Measurements from ENCODE around the gene CYTH1.

CYTH1 gene

DNA sequence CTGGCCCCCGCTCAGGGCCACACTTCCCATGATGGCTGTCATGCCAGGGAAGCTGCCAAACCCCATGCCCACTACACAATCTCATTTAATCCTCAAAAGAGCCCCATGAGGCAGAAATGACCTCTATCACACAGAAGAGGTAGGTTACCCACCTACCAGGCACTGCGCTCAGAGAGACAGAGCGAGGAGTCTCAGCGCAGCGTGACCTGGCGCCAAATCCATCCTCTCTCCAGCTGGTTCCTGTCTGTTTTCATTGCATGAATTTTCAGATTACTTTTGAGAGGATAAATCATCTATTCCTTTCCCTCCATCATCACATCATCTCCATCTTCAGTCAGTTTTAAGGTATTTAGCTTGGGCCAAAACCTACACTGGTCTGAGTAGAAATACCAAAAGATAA, 103.4 kb downstream of the CYTH1 start:
- H3K27me3 ChIP-seq (ENCODE audit: insufficient read depth, low read depth): no peaks in the 10 kb centered on the region
- TF ChIP-seq CTCF (conservative IDR thresholded peaks at IDR 0.05; ENCODE audit: low read depth, low read length): no peak
- no peaks in the 10 kb centered on the region for H4K20me1 ChIP-seq (ENCODE audit: insufficient read depth)
- no peak overlapping the region for H3K4me3 ChIP-seq (IDR thresholded peaks at IDR 0.05; ENCODE audit: insufficient read depth, low read depth, low read length)
- no peak overlapping the region for H3K4me2 ChIP-seq
- H3K4me1 ChIP-seq (ENCODE audit: low read depth, poor library complexity, severe bottlenecking): no peaks in the 10 kb centered on the region
- H3K36me3 ChIP-seq (ENCODE audit: insufficient read depth): no peaks in the 10 kb centered on the region; the same call in 1 of the 2 replicates
- H3K79me2 ChIP-seq (ENCODE audit: insufficient read depth, low read depth): no peaks in the 10 kb centered on the region
- H3K9ac ChIP-seq: no peak overlapping the region
- no peak overlapping the region for H2AFZ ChIP-seq (ENCODE audit: low read depth)
- no peak overlapping the region for H3K27ac ChIP-seq

DNA sequence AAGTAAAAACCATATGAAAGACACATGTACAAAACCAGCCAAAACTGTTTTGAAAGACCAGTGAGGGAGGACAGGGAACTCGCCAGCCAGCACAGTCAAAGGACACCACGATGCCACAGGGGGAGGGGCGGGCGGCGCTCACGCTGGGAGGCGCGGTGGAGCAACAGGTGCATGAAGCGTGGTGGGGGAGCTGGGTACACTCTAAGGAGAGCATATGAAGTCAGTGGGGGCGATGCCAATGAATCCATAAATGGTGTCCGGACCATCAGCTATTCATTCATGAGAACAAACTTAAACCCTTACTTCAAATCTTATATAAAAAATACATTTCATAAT, 103.9 kb downstream of the CYTH1 start:
- Histone ChIP-seq H3K9ac (no peak overlapping the region), H3K4me1 (ENCODE audit: low read depth, poor library complexity, severe bottlenecking) (no peaks in the 10 kb centered on the region), H3K36me3 (ENCODE audit: insufficient read depth) (no peaks in the 10 kb centered on the region; the same call in 1 of the 2 replicates), H3K27ac (no peak overlapping the region), H2AFZ (ENCODE audit: low read depth) (no peak overlapping the region), H3K4me3 (IDR thresholded peaks at IDR 0.05; ENCODE audit: insufficient read depth, low read depth, low read length) (no peak overlapping the region), H4K20me1 (ENCODE audit: insufficient read depth) (no peaks in the 10 kb centered on the region), H3K79me2 (ENCODE audit: insufficient read depth, low read depth) (no peaks in the 10 kb centered on the region), H3K27me3 (ENCODE audit: insufficient read depth, low read depth) (no peaks in the 10 kb centered on the region), H3K4me2 (no peak overlapping the region)
- TF ChIP-seq CTCF (conservative IDR thresholded peaks at IDR 0.05; ENCODE audit: low read depth, low read length): no peak

DNA sequence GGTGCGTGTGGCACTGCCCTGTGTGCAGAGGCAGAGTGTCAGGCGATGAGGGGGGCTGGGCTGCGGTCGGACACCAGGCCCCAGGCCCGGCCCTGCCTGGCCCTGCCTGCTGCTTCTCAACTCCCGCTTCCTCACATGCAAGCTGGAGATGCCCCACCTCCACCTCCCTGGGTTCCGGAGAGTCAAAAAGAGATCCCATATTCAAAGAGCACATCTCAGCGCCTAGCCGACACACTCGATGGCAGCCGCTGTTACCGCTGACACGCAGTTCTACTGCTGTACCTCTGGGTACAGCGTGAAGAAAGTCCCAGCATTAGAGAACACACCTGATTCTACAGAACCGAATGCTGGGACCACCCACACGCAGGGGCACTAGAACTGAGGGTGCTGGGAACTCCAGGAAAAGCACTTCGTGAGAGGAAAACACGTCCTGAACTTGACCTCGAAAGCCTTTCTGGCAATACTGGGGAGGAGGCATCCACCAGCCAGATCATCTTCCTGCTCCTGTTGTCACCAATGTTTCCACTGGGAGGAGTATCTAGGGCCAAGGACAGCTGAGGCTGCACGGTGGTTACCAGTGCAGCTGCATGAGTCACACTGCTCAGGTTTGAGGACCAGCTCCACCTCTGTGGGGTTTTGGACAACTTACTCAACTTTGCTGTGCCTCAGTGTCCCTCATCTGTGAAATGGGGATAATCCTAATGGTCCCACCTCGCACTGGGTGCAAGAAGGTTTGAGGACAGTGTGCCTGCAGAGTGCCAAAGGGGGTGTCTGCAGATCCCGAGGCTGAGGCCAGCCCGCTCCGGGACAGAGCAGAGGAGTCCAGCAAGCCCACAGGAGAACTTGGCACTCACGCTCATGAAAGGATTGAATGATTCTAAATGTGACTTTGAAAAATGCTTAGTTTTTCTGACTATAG, 104.5 kb downstream of the CYTH1 start:
- Histone ChIP-seq H3K4me3 (IDR thresholded peaks at IDR 0.05; ENCODE audit: insufficient read depth, low read depth, low read length) (no peak overlapping the region), H3K9ac (no peak overlapping the region), H2AFZ (ENCODE audit: low read depth) (no peak overlapping the region), H4K20me1 (ENCODE audit: insufficient read depth) (no peaks in the 10 kb centered on the region), H3K27me3 (ENCODE audit: insufficient read depth, low read depth) (no peaks in the 10 kb centered on the region), H3K36me3 (ENCODE audit: insufficient read depth) (no peaks in the 10 kb centered on the region; the same call in 1 of the 2 replicates), H3K27ac (no peak overlapping the region), H3K4me1 (ENCODE audit: low read depth, poor library complexity, severe bottlenecking) (no peaks in the 10 kb centered on the region), H3K4me2 (no peak overlapping the region), H3K79me2 (ENCODE audit: insufficient read depth, low read depth) (no peaks in the 10 kb centered on the region)
- no peak for TF ChIP-seq CTCF (conservative IDR thresholded peaks at IDR 0.05; ENCODE audit: low read depth, low read length)

DNA sequence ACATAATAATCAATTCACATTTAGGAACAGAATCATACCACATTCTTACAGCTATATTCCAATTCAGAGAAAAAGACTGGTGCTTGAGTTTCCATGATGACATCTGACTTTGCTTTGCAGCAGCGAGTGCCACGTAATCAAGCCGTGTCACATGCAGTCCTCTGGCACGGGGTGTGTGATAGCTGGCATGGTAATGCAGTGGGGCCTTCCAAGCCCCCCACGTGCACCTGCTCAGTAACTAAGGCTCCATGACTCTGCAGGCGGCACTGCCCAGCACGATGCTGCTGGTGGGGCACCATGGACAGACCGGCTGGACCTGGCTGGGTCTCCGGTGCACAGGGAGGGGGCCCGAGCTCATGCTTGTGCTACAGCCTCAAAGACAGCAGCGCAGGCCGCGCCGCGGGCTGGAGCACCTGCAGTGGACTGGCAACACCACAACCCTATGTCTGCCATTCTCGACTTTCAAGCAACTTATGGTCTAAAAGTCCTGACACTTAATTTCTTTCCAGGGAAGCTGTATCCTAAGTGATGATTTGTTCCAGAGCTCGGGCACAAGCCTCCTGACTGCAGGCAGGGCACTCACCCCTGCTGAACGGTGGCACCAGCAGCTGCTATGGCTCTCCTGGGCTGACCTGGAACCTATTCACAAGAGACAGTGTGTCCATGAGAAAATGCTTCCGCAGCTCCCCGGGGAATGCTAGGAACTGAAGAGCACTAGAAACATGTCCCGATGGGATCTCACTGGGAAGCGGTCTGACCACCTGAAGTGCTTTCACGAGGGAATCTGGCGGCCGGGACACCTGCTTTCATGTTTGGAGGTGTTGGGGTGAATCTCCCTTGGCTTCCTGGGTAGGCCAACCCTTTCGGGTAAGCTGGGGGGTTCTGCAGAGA, 105.4 kb downstream of the CYTH1 start:
- H3K4me2 ChIP-seq: no peak overlapping the region
- no peak overlapping the region for H3K9ac ChIP-seq
- H3K4me1 ChIP-seq (ENCODE audit: low read depth, poor library complexity, severe bottlenecking): no peaks in the 10 kb centered on the region
- H2AFZ ChIP-seq (ENCODE audit: low read depth): no peak overlapping the region
- H3K79me2 ChIP-seq (ENCODE audit: insufficient read depth, low read depth): no peaks in the 10 kb centered on the region
- H3K27me3 ChIP-seq (ENCODE audit: insufficient read depth, low read depth): no peaks in the 10 kb centered on the region
- no peak for TF ChIP-seq CTCF (conservative IDR thresholded peaks at IDR 0.05; ENCODE audit: low read depth, low read length)
- no peaks in the 10 kb centered on the region for H4K20me1 ChIP-seq (ENCODE audit: insufficient read depth)
- H3K36me3 ChIP-seq (ENCODE audit: insufficient read depth): no peaks in the 10 kb centered on the region; the same call in 1 of the 2 replicates
- no peak overlapping the region for H3K27ac ChIP-seq
- no peak overlapping the region for H3K4me3 ChIP-seq (IDR thresholded peaks at IDR 0.05; ENCODE audit: insufficient read depth, low read depth, low read length)

Measured in KMS-11 (cell line).